ENCODE data around the gene DYNC1I2. TPM values are rescaled to one million over a fixed set of nuclear protein-coding genes. Genes with fewer than 3 reads are reported as not detected.

DYNC1I2 gene
- total and polyA plus RNA-seq, 2 donors = 74.2 to 77.2 TPM

DNA sequence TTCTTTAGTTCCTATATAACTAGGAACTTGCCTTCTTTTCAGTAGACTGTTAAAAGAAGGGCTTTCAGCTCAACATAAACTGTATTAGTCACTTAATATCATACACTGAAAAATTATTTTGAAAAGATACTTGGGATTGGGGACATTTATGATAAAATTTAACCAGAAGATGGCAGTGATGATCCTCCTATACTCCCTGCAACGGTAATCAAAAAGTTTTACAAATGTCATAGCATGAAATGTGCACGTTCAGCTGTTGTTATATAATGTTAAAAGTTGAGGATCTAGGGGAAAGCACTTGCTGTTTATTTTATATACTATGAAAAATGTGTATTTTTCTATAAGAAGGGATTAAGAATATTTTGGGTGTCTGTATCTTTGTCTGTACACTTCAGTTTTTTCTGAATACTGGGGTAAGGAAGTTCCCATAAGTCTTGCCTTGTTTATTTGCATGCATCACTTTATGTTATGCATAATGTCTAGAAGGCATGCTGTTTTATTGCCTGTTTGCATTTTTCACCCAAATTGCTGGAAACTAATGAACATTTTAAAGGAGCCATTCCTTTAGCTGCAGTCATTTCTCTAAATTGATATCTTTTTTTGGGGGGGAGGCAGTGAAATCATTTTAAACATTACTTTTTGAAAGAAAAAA is 19.0 kb downstream of the DYNC1I2 start:
- Histone ChIP-seq H3K27me3 (ENCODE audit: control insufficient read depth in 2 of 2, insufficient read depth in 1 of 2, low read length in 1 of 2) (no peaks in the 10 kb centered on the region), H3K4me1 (ENCODE audit: control insufficient read depth in 2 of 2, insufficient read depth in 2 of 2, low read length in 2 of 2) (no peaks in the 10 kb centered on the region), H3K4me3 (ENCODE audit: low read length in 2 of 2) (no peak overlapping the region), H3K36me3 (ENCODE audit: control insufficient read depth in 2 of 2, insufficient read depth in 2 of 2, low read length in 1 of 2) (peaks cover 3 to 13% of the 10 kb centered on the region in 2 donors), H3K9me3 (ENCODE audit: control insufficient read depth in 2 of 2, insufficient read depth in 1 of 2, low read length in 1 of 2) (no peaks in the 10 kb centered on the region), H3K27ac (ENCODE audit: low read depth in 1 of 2, low read length in 1 of 2) (no peak overlapping the region)
- DNase-seq (ENCODE audit: low read depth in 6 of 9, low spot score in 9 of 9) = peak in 5 of 9 donors; percentile 11 to 43 (median 16)
- WGBS = 29% methylated on average over 2 of the region's 2 CpGs

- DNase-seq (ENCODE audit: low read depth in 6 of 9, low spot score in 9 of 9) = no peak
- WGBS = 95% methylated on average over 1 of the region's 1 CpG
- H3K4me1 ChIP-seq (ENCODE audit: control insufficient read depth in 2 of 2, insufficient read depth in 2 of 2, low read length in 2 of 2) = no peaks in the 10 kb centered on the region
Observed at GRCh38 chr2:171707752-171708151, 20.5 kb downstream of the DYNC1I2 start.

DNA sequence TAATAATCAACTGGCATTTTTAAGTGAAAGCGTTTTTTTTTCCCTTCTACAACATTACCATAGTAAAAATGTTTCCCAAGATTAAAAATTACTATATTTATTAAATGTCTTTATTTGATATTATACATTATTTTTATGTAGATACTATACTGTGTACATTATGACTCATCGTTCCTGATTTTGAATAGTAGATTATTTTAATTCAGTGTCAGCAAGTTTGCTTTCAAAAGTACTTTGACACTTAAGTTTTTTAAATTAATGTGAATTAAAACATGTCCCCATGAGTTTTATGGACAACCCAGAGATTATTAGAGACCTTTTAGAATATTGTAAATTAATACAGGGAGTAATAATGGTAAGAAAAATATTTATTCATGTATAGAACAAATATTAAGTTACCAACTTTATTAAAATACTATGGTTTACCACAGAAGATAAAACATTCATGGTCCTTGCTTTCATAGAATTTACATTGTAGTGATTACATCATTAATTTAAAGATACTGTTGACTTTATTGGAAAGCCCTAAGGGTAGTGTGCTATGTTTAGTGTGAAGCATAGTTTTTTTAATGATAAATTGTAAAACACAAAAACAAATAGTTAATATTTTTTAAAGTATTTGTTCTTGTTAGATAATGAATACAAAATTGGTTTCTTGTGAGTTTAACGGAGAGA is 21.9 kb downstream of the DYNC1I2 start:
- H3K27ac ChIP-seq (ENCODE audit: low read depth in 1 of 2, low read length in 1 of 2) = no peak overlapping the region
- peaks cover 3 to 6% of the 10 kb centered on the region in 2 donors for H3K36me3 ChIP-seq (ENCODE audit: control insufficient read depth in 2 of 2, insufficient read depth in 2 of 2, low read length in 1 of 2)
- no peaks in the 10 kb centered on the region for H3K27me3 ChIP-seq (ENCODE audit: control insufficient read depth in 2 of 2, insufficient read depth in 1 of 2, low read length in 1 of 2)
- WGBS = 97% methylated on average over 3 of the region's 3 CpGs
- H3K4me3 ChIP-seq (ENCODE audit: low read length in 2 of 2) = no peak overlapping the region
- H3K9me3 ChIP-seq (ENCODE audit: control insufficient read depth in 2 of 2, insufficient read depth in 1 of 2, low read length in 1 of 2) = no peaks in the 10 kb centered on the region
- DNase-seq (ENCODE audit: low read depth in 6 of 9, low spot score in 9 of 9) = no peak
- no peaks in the 10 kb centered on the region for H3K4me1 ChIP-seq (ENCODE audit: control insufficient read depth in 2 of 2, insufficient read depth in 2 of 2, low read length in 2 of 2)

More at GRCh38 chr2:171707752-171708151, 20.5 kb downstream of the DYNC1I2 start:
- Histone ChIP-seq H3K27ac (ENCODE audit: low read depth in 1 of 2, low read length in 1 of 2) (no peak overlapping the region), H3K9me3 (ENCODE audit: control insufficient read depth in 2 of 2, insufficient read depth in 1 of 2, low read length in 1 of 2) (no peaks in the 10 kb centered on the region), H3K4me3 (ENCODE audit: low read length in 2 of 2) (no peak overlapping the region), H3K27me3 (ENCODE audit: control insufficient read depth in 2 of 2, insufficient read depth in 1 of 2, low read length in 1 of 2) (no peaks in the 10 kb centered on the region), H3K36me3 (ENCODE audit: control insufficient read depth in 2 of 2, insufficient read depth in 2 of 2, low read length in 1 of 2) (peaks cover 3 to 11% of the 10 kb centered on the region in 2 donors)

DNA sequence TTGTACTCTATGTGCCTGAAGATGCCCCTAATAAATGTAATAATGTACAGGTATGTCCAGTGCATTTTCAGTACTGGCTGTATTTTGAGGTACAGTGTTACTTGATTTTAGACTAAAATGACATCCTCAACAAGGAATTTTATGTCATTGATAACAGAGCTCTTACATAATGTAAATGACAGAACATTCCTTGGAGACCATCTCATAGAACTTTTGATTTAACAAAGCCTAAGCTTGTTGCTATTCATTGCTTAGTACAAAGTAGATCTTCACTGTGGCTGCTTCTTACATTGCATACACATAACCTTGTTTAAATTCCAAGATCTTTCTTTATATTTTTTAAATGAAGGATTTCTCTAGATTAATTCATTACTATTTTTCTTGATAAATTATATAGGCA is 24.1 kb downstream of the DYNC1I2 start:
- Histone ChIP-seq H3K4me3 (ENCODE audit: low read length in 2 of 2) (no peak overlapping the region), H3K4me1 (ENCODE audit: control insufficient read depth in 2 of 2, insufficient read depth in 2 of 2, low read length in 2 of 2) (no peaks in the 10 kb centered on the region), H3K36me3 (ENCODE audit: control insufficient read depth in 2 of 2, insufficient read depth in 2 of 2, low read length in 1 of 2) (peaks cover 3 to 14% of the 10 kb centered on the region in 2 donors), H3K27ac (ENCODE audit: low read depth in 1 of 2, low read length in 1 of 2) (no peak overlapping the region), H3K27me3 (ENCODE audit: control insufficient read depth in 2 of 2, insufficient read depth in 1 of 2, low read length in 1 of 2) (no peaks in the 10 kb centered on the region), H3K9me3 (ENCODE audit: control insufficient read depth in 2 of 2, insufficient read depth in 1 of 2, low read length in 1 of 2) (no peaks in the 10 kb centered on the region)
- DNase-seq (ENCODE audit: low read depth in 6 of 9, low spot score in 9 of 9) = no peak

DNA sequence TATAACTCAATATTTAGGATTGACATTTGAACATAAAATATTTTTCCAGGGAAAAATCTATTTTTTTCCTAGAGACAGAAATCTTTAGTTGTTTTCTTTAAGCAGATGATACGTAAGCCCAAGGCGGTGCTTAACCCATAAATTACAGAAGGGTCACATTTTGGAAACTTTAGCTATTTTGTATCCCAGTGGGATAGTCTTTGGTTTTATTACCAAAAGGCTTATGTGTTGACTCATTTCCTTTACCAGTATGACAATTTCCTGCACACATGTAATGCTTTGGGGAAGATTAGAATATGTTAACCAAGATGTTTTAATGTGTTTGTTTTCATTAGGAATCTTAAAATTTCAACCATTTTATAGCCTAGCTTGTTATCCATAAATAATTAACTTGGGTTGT is 24.8 kb downstream of the DYNC1I2 start:
- H3K27ac ChIP-seq (ENCODE audit: low read depth in 1 of 2, low read length in 1 of 2) = no peak overlapping the region
- 97% methylated on average over 2 of the region's 2 CpGs for WGBS

GRCh38 chr2:171718720-171719119 is 31.5 kb downstream of the DYNC1I2 start:
- Histone ChIP-seq H3K27ac (ENCODE audit: low read depth in 1 of 2, low read length in 1 of 2) (no peak overlapping the region), H3K9me3 (ENCODE audit: control insufficient read depth in 2 of 2, insufficient read depth in 1 of 2, low read length in 1 of 2) (no peaks in the 10 kb centered on the region), H3K36me3 (ENCODE audit: control insufficient read depth in 2 of 2, insufficient read depth in 2 of 2, low read length in 1 of 2) (peaks cover 2 to 25% of the 10 kb centered on the region in 2 donors), H3K27me3 (ENCODE audit: control insufficient read depth in 2 of 2, insufficient read depth in 1 of 2, low read length in 1 of 2) (no peaks in the 10 kb centered on the region), H3K4me3 (ENCODE audit: low read length in 2 of 2) (no peak overlapping the region), H3K4me1 (ENCODE audit: control insufficient read depth in 2 of 2, insufficient read depth in 2 of 2, low read length in 2 of 2) (no peaks in the 10 kb centered on the region)
- no peak for DNase-seq (ENCODE audit: low read depth in 6 of 9, low spot score in 9 of 9)
- WGBS = 98% methylated on average over 4 of the region's 4 CpGs

More for the DNA sequence above, 24.8 kb downstream of the DYNC1I2 start:
- Histone ChIP-seq H3K36me3 (ENCODE audit: control insufficient read depth in 2 of 2, insufficient read depth in 2 of 2, low read length in 1 of 2) (peaks cover 3 to 16% of the 10 kb centered on the region in 2 donors), H3K27me3 (ENCODE audit: control insufficient read depth in 2 of 2, insufficient read depth in 1 of 2, low read length in 1 of 2) (no peaks in the 10 kb centered on the region), H3K4me3 (ENCODE audit: low read length in 2 of 2) (no peak overlapping the region), H3K9me3 (ENCODE audit: control insufficient read depth in 2 of 2, insufficient read depth in 1 of 2, low read length in 1 of 2) (no peaks in the 10 kb centered on the region), H3K4me1 (ENCODE audit: control insufficient read depth in 2 of 2, insufficient read depth in 2 of 2, low read length in 2 of 2) (no peaks in the 10 kb centered on the region)
- DNase-seq (ENCODE audit: low read depth in 6 of 9, low spot score in 9 of 9) = no peak

DNA sequence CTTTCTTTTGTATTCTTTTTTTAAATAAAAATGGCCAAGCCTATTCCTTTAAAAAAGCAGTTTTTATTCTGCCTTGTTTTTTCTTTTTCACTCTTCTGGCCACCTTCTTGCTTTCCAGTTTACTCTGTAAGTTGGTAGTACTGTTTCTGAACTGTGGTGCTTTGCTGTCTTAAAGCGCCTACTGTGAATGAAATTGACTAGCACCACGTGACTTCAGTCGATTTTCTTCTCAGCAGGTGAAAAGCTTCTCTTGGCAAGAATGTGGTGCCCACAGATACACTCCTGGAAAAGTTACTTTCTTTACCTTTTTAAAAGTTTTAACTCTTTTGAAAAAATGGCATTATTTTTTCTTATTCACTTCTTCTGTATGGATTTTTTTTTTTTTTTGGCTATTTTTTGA is 32.4 kb downstream of the DYNC1I2 start:
- DNase-seq (ENCODE audit: low read depth in 6 of 9, low spot score in 9 of 9) = no peak
- WGBS = 99% methylated on average over 3 of the region's 3 CpGs
- no peaks in the 10 kb centered on the region for H3K27me3 ChIP-seq (ENCODE audit: control insufficient read depth in 2 of 2, insufficient read depth in 1 of 2, low read length in 1 of 2)
- H3K9me3 ChIP-seq (ENCODE audit: control insufficient read depth in 2 of 2, insufficient read depth in 1 of 2, low read length in 1 of 2) = no peaks in the 10 kb centered on the region
- H3K4me3 ChIP-seq (ENCODE audit: low read length in 2 of 2) = no peak overlapping the region
- H3K27ac ChIP-seq (ENCODE audit: low read depth in 1 of 2, low read length in 1 of 2) = no peak overlapping the region
- H3K36me3 ChIP-seq (ENCODE audit: control insufficient read depth in 2 of 2, insufficient read depth in 2 of 2, low read length in 1 of 2) = peaks cover 2 to 32% of the 10 kb centered on the region in 2 donors
- H3K4me1 ChIP-seq (ENCODE audit: control insufficient read depth in 2 of 2, insufficient read depth in 2 of 2, low read length in 2 of 2) = no peaks in the 10 kb centered on the region

GRCh38 chr2:171723716-171724683 is 36.7 kb downstream of the DYNC1I2 start:
- 97% methylated on average over 12 of the region's 12 CpGs for WGBS
- no peaks in the 10 kb centered on the region for H3K9me3 ChIP-seq (ENCODE audit: control insufficient read depth in 2 of 2, insufficient read depth in 1 of 2, low read length in 1 of 2)
- DNase-seq (ENCODE audit: low read depth in 6 of 9, low spot score in 9 of 9) = no peak
- no peak overlapping the region for H3K27ac ChIP-seq (ENCODE audit: low read depth in 1 of 2, low read length in 1 of 2)
- no peaks in the 10 kb centered on the region for H3K4me1 ChIP-seq (ENCODE audit: control insufficient read depth in 2 of 2, insufficient read depth in 2 of 2, low read length in 2 of 2)
- H3K27me3 ChIP-seq (ENCODE audit: control insufficient read depth in 2 of 2, insufficient read depth in 1 of 2, low read length in 1 of 2) = no peaks in the 10 kb centered on the region
- peaks cover 0 to 34% of the 10 kb centered on the region in 2 donors for H3K36me3 ChIP-seq (ENCODE audit: control insufficient read depth in 2 of 2, insufficient read depth in 2 of 2, low read length in 1 of 2)
- H3K4me3 ChIP-seq (ENCODE audit: low read length in 2 of 2) = no peak overlapping the region
